Measurements from ENCODE around the gene RYR2.

DNA sequence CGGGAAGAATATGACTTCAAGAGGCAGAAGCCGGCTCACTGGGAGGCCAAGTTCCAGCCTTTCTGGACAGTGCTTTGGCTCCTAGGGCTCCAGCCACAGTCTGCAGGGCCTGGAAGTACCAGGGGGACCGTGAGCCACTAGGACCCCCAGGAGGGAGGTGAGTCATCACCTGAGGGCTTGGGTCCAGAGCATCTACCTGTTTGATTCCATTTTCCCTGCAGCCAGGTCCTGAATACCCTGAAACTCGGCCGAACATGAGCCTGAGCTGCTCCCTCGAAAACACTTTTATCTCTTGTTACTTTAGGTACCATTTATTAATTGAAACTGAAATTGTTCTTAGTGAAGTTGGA, 164.1 kb downstream of the RYR2 start:
- TF ChIP-seq, protein P1, sequence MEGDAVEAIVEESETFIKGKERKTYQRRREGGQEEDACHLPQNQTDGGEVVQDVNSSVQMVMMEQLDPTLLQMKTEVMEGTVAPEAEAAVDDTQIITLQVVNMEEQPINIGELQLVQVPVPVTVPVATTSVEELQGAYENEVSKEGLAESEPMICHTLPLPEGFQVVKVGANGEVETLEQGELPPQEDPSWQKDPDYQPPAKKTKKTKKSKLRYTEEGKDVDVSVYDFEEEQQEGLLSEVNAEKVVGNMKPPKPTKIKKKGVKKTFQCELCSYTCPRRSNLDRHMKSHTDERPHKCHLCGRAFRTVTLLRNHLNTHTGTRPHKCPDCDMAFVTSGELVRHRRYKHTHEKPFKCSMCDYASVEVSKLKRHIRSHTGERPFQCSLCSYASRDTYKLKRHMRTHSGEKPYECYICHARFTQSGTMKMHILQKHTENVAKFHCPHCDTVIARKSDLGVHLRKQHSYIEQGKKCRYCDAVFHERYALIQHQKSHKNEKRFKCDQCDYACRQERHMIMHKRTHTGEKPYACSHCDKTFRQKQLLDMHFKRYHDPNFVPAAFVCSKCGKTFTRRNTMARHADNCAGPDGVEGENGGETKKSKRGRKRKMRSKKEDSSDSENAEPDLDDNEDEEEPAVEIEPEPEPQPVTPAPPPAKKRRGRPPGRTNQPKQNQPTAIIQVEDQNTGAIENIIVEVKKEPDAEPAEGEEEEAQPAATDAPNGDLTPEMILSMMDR (conservative IDR thresholded peaks at IDR 0.05; ENCODE audit: low read depth, low read length): no peak
- TF ChIP-seq EZH2 (IDR thresholded peaks at IDR 0.05; ENCODE audit: borderline replicate concordance, low read depth, low read length, poor library complexity, severe bottlenecking): no peak

Data from A673 (cell line).